Measurements from ENCODE around the gene IGFBP3.
"Not testable (repeated sequence)": the region's sequence is repeated elsewhere in the genome, so short reads cannot be mapped to it uniquely, and the experiment has no call there.

Gene IGFBP3, protein sequence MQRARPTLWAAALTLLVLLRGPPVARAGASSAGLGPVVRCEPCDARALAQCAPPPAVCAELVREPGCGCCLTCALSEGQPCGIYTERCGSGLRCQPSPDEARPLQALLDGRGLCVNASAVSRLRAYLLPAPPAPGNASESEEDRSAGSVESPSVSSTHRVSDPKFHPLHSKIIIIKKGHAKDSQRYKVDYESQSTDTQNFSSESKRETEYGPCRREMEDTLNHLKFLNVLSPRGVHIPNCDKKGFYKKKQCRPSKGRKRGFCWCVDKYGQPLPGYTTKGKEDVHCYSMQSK

DNA sequence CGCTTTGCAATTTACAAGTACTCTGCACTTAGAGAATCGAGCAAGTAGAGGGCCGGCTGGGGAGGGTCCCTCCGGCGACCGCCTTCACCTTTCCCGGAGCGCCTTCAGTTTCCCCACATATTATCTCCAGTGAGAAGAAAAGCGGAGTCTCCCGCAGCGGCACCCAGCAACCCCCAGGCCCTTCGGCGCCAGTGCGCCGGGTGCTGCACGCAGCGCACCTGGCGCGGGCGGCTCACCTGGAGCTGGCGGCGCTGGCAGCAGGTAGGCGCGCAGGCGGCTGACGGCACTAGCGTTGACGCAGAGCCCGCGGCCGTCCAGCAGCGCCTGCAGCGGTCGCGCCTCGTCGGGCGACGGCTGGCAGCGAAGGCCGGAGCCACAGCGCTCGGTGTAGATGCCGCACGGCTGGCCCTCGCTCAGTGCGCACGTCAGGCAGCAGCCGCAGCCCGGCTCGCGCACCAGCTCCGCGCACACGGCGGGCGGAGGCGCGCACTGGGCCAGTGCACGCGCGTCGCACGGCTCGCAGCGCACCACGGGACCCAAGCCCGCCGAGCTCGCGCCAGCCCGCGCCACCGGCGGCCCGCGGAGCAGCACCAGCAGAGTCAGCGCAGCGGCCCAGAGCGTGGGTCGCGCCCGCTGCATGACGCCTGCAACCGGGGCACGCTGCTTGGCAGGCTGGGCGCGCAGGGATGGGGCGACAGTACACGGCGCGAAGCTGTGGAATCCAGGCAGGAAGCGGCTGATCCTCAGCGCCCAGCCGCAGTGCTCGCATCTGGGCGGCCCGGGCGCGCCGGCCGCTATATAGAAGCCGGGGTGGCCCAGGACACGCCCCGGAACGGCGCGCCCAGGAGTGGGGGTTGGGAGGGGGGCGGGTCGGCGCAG lies at the start of gene IGFBP3:
Gene IGFBP3, minus strand, starts transcription at position 771 of the 879 bp plus-strand sequence. Its CDS starts 132 bp downstream, at position 639.
- DNase-seq: peak; percentile 61

DNA sequence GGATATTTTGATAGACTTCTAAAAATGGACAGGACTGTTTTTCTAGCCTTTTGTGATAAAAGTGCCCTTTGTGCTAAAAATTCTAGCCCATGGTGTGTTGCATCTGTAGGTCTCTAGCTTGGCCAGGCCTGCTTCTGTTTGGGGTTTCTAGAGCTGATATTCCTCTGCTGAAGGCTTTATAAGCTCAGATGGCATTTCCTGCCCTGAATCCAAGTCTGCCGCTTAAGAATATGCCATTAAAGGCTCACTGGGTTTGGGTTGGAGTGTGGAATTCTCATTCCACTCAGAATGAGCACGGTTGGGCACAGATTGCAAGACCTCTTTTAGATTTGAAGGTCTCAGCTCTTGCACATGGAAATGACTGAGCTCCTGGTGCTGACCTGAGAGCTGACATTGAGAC lies 49.4 kb upstream of the IGFBP3 start:
- no peak for DNase-seq

DNA sequence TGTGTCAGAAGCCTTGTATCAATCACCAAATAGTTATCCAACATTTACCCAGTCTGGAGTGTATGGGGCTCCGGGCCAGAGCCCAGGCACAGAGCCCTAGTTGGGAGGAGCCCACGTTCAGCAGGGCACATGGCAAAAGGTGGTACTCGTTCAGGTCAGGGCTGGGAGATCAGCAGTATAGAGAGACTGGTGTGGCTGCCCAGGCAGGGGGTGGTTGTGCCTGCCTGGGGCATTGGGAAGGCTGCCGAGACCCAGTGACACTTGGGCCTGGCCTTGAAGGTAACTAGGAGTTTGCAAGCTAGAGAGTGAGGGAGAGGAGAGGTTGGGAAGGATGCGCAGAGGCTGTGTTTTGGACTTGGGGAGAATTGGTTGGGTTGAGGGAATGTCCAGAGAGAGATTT lies 48.9 kb upstream of the IGFBP3 start:
- DNase-seq: no peak

DNA sequence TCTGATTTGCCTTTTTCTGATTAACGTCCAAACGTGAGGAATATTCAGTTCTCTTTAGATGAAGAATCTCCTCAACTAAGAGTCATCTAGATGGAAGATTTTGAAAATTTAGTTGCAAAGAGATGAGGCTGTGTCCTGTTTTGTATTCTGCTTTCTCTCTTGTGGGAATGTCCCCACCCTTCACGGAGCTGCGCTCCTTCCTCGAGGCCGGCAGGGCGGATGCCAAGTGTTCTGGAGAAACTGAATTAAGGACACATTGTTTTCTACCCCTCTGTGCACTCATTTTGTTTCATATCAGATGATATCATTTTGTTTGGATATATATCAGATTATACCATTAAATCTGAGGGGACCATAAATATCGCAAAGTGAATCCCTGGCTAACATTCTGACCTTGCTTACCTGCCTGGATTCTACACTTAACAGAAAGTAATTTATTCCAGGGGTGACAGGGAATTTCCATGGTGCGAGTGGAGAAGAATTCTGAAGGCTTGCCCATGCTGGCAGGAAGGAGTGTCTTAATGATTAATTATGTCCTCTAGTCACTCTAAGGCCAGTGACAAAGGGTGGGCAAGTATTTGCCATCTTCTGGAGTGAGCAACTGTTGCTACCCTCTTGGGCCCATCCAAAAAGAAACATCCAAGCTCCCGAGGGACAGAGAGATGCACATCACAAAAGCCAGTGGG lies 47.9 kb upstream of the IGFBP3 start:
- no peak for DNase-seq

DNA sequence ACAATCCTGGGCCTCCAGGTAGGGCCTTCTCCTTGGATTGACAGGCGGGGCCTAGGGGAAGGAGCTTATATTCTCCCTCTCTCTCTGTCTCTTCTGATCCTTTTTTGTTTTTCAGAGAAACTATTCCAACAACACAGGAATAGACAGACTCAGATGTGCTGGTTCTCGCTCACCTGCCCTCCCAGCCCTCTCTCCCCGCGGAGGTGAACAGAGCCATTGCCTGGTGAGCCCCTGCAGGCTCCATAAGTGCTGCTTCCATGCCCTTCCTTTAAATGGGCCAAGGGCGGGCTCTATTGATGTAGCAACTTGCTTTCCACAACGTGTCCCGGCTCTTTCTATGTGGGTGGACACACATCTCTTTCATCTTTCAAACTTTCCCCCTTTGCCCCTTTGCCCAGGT lies 47.2 kb upstream of the IGFBP3 start:
- no peak for DNase-seq

DNA sequence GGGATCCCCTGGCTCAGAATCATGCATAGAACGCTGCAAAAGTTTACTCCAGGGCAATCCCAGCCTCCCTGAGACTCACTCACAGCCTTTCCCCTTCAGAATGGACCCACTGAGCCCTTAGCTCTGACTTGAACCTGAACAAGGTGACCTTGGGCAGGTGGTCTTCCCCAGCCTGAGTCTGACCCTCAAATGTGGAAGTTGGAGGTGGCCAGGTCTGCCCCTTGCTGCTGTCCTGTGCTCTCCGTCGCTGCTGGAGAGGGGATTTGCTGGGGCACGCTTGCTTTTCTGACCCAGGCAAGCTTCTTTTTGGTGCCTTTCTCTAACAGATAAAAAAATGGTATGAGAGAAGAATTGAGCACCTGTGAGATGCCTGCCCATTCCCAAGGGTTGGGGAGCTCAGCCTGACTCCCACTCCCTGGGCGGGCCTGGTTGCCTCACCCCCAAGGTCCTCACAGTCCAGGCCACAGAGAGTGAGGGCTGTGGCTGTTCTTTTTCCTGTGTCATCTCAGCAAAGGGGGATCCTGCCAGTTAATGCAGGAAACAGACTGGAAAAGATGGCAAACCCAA lies 46.6 kb upstream of the IGFBP3 start:
- no peak for DNase-seq

DNA sequence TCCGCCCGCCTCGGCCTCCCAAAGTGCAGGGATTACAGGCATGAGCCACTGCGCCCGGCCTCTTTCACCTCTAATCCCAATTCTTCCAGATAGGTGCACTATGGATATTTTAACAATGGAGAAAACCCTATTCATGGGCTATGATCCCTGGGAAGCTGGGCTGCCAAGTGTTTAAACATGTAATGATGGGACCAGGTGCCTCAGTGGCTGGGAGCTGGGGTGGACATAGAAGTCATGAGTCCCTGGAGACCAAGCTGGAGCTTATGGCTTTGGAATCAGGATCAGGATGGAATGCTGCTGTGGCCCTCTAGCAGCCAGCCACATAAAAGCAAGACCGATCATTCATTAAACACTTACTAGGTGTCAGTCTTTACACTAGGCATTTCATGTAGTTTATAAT lies 41.8 kb upstream of the IGFBP3 start:
- no peak for DNase-seq

DNA sequence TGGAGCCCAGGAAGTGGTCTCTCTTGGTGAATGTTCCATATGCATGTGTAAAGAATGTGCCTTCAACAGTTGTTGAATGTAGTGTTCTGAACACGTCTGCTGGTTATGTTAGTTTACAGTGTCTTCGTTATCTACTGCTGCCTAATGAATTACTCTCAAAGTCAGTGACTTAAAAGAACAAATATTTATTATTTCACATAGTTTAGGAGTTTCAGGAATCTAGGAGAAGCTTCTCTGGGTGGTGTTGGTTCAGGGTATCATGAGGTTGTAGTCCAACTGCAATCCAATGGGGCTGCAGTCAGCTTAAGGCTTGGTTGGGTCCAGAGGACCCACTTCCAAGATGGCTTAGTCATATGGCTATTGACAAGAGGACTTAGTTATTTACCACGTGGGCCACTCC lies 36.6 kb upstream of the IGFBP3 start:
- no peak for DNase-seq

DNA sequence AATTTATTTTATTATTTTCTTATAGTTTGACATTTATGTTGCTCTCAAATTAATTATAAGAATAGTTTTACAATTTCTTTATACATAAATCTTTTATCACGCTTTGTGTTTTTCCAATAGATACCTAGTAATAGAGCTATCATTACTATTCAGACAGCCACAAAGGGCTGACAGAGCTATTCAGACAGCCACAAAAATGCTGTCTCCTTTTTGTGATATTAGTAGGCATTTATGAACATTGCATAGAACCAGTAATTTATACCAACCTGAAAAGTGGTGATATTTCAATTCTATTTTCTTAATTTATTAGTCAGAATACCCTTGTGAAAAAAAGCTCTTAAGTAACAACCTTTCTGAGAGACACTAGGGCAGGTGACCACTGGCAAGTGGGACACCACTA lies 34.2 kb upstream of the IGFBP3 start:
- no peak for DNase-seq

DNA sequence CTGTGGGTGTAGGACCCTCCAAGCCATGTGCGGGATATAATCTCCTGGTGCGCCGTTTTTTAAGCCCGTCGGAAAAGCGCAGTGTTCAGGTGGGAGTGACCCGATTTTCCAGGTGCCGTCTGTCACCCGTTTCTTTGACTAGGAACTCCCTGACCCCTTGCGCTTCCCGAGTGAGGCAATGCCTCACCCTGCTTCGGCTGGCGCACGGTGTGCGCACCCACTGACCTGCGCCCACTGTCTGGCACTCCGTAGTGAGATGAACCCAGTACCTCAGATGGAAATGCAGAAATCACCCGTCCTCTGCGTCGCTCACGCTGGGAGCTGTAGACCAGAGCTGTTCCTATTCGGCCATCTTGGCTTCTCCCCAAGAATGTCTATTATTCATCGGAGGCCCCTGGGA lies 32.0 kb upstream of the IGFBP3 start:
- not testable (repeated sequence) for DNase-seq

DNA sequence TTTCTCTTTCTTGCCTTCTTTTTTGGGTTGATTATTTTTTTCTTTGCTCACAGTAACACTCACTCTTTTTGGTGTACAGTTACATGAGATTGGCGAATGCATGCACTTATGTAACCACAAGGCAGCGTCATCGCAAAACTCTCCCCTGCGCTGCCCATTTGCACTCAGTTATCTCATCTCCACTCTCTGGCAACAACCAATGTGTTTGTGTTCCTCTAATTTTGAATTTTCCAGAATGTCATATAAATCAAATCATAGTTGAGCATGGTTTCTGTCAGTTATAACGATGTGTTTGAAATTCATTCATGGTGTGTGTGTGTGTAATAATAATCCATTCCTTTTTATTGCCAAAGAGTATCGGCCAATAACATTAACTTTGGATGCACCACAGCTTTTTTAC lies 23.0 kb upstream of the IGFBP3 start:
- no peak for DNase-seq

DNA sequence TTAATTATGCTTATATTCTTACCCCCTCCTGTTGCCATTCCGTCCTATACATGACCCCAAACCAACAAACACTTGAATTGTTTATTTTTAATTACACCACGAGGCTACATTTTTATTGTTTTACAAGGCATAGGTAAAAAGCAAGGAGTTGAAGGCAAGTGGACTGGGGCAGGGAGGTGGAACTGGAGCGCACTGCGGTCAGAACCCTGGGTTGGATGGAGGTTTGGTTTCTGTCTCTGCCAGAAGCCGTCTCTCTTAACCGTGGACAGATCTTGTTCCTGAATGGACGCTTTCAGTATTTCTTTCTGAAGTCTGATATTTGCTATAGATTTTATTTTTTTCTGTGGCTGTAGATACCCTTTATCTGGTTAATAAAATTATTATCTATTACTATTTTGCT lies 19.9 kb upstream of the IGFBP3 start:
- no peak for DNase-seq

DNA sequence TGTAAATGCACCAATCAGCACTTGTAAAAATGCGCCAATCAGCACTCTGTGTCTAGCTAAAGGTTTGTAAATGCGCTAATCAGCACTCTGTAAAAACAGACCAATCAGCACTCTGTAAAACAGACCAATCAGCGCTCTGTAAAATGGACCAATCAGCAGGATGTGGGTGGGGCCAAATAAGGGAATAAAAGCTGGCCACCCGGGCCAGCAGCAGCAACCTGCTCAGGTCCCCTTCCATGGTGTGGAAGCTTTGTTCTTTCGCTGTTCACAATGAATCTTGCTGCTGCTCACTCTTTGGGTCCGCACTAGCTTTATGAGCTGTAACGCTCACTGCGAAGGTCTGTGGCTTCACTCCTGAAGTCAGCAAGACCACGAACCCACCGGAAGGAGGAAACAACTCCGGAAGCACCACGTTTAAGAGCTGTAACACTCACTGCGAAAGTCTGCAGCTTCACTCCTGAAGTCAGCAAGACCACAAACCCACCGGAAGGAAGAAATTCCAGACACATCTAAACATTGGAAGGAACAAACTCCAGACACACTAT lies 19.2 kb upstream of the IGFBP3 start:
- DNase-seq: not testable (repeated sequence)

DNA sequence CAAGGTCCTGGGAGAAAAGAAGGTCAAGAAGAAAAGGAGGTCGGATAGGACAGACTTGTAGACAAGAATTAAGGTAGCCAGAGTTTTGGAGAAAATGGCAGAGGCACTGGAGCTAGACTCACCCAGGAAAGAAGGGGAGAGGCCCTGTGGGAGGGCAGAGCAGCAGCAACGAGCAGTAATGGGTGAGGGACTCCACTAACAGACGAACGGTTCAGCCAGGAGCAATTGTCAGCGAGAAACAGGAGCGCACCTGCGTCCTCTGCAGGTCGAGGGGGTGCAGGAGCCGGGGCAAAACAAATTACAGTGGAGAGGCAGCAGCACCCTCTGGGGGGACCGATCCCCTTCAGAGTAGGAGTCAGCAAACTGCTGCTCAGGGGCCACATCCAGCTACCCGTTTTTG lies 18.5 kb upstream of the IGFBP3 start:
- no peak for DNase-seq

DNA sequence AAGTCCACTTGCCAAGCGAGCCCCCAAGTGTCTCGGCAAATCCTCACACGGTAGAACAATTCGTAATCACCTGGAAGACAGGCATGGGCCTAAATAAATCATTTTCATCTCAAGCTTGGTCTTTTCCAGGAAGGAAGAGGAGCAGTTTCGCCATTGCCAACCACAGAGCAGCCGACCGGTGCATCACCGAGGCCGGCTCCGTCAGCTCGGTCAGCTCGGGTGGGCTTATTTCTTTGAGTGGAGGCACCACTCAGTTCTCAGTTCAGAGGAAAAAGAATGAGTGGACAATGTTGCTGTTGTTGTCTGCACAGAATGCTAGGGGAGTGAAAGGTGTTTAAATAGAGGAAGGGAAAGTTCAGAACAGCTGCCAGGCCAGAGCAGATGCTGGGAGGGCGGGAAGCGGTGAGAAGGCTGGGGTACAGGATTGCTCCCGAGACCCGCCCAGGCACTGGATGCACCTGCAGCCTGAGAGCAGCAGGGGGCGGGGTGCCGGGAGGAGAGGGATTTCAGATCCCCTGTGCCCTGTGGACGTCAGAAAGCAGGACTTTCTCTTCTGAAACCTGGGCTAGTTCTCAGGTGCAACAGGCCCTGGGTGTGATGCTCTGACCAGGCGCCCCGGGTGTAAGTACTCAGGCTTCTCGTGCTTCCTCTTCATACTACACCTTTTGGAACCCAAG lies 17.7 kb upstream of the IGFBP3 start:
- no peak for DNase-seq

DNA sequence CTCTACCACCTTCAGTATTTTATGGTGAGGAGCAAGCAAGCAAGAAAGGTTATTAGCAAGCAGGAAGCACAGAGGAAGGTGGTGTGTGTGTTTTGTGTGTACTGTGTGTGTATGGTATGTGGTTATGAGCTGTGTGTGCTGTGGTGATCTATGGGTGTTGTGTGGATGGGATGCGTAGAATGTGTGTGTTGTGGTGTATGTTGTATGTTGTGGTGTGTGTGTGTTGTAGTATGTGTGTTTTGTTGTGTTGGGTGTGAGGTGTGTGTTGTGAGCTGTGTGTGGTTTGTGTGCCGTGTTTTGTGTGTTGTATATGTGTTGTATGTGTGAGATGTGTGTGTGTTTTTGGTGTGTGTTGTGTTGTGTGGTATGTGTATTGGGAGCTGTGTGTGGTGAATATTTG lies 16.8 kb upstream of the IGFBP3 start:
- DNase-seq: no peak

DNA sequence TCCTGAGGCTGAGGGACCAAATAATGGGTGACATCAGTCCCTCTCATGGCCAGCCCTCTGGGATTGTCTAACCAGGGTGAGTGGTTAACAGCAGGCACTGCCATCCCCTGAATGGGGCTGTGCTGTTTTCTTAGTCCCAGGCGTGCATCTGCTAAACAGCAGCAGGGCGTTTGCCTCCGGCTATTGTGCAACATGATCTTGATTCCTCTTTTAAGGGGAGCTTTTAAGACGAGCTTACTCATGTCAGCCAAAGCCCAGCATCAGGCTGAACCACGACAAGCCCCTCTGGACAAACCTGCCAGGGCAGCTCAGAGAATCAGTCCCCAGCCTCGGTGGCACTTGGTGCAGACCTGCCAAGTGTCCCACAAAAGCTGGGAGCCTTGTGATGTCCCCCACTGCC lies 16.2 kb upstream of the IGFBP3 start:
- DNase-seq: no peak

DNA sequence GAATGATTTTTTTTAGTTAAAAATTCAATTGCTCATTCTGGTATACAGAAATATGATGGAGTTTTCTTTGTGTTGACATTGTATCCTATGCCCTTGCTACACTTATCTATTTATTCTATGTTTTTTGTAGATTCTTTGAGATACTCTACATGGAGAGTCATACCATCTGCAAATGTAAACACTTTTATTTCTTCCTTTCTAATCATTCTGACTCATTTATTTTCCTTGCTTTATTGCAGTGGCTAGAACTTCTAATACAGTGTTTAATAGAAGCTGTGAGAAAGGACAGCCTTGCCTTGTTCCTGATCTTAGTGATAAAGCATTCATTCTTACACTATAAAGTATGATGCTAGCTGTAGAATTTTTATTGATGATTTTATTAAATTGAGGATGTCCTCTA lies 9.9 kb upstream of the IGFBP3 start:
- DNase-seq: no peak

DNA sequence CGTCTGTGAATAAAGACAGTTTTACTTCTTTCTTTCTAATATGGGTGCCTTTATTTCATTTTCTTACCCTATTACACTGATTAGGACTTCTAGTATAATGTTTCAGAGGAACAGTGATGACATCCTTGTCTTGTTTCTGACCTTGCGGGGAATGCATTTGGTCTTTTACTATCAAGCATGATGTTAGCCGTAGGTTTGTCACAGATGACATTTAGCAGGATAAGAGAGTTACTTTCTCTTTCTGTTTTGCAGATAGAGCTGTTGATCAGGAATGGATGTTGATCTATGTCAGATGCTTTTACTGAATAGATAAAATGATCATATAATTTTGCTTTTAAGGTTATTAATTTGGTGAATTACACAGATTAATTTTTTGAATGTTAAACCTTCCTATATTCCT lies 6.6 kb upstream of the IGFBP3 start:
- DNase-seq: no peak

DNA sequence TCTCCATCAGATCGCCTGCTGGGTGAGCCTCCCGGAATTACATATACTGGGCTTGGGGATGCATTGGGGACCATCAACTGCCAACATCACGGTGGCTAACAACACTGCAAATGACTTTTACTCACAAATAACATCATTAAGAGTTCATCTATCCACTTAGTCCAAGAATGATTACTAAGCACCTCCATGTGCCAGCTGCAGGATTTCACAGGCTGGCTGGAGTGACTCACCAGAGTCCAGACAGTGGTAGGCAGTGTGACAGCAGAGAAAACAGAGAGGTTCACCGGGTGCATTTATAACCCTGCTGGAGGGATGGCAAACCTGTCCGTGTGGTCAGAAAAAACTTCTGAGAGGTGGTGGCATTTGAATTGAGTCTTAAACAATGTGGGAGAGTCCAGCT lies 3.2 kb upstream of the IGFBP3 start:
- DNase-seq: peak; percentile 73

DNA sequence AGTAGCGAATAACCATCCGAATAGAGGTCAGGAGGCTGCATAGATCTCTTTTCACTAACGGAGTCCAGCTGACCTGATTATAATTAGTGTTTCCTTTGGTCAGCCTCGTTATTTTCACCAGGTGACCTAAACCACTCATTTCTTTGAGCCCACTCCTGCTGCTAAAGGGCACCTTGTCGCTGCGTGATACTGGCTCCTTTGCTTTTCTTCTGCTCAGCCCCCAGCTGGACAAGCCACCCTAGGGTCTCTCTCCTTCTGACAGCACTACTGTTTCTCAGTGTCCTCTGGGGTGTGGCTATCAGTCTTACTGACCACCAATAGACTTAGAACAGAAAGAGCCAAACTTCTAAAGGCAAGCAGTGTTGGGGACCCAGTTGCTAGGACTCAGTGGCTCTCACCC lies 2.7 kb upstream of the IGFBP3 start:
- no peak for DNase-seq

DNA sequence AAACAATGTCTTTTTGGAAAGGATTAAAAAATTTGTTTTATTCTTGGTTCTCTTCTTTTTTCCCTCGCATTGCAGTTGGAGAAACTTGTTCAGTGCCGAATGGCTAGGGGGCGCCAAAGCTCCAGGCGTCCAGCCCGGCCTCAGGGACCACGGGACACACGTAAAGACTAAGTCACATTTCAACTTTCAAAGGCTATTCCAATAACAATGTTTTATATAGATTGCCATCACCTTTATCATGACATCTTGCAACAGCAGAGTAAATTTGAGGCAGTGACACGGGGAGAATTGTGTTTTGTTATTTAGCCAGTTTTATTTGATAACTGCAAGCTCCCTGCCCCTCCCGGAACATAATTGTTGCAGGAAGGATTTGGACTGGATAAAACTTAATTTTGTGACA lies 2.2 kb upstream of the IGFBP3 start:
- DNase-seq: peak; percentile 57

DNA sequence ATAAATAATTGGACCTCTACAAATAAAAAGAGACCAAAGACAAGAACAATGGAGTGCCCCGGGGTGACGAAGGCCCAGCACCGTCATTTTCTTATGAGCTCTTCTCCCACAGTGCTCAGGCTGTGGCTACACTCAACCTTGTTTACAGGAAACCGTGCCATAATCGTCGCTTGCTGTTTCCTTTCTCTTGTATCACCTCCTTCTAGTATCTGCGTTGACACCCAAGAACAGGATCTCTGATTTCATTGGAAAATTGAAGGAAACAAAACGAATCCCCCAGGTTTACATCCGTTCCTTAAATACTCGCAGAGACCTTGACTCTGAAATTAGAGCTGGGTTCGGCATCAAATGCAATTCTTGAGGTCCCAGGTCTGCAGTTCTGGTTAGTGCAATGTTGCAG lies 1.7 kb upstream of the IGFBP3 start:
- DNase-seq: no peak
